Neural progenitor cell (in vitro differentiated cells): ENCODE measurements around the gene INPPL1. TPM values are rescaled to one million over a fixed set of nuclear protein-coding genes. Genes with fewer than 3 reads are reported as not detected.

Experiments
- DNase-seq: peaks from one replicate; pipeline ENCODE4 v3.0.0-alpha.2; 2016; ENCODE audit warnings: low spot score
- H2AFZ ChIP-seq: fragments of 200-600 bp; sonication (generic); replicated peaks from 2 replicates; pipeline ENCODE4 v1.6.1; 2016; ENCODE audit warnings: antibody characterized with exemption
- H3F3A ChIP-seq: fragments of 200-600 bp; sonication (generic); 2 replicates; pipeline ENCODE4 v1.6.1; 2016; ENCODE audit warnings: antibody characterized with exemption, low read depth
- H3K27ac ChIP-seq: fragments of 200-600 bp; sonication (generic); 2 replicates; pipeline ENCODE4 v1.5.1; 2016; ENCODE audit warnings: mild to moderate bottlenecking
- H3K27me3 ChIP-seq: fragments of 200-600 bp; sonication (generic); 2 replicates; pipeline ENCODE4 v1.6.1; 2016; ENCODE audit warnings: mild to moderate bottlenecking, moderate library complexity
- H3K36me3 ChIP-seq: fragments of 200-600 bp; sonication (generic); 2 replicates; pipeline ENCODE4 v1.5.1; 2016
- H3K4me1 ChIP-seq: fragments of 200-600 bp; sonication (generic); 2 replicates; pipeline ENCODE4 v1.6.1; 2016; ENCODE audit warnings: mixed run types
- H3K4me2 ChIP-seq: fragments of 200-600 bp; sonication (generic); 2 replicates; pipeline ENCODE4 v1.6.1; 2016
- H3K4me3 ChIP-seq: fragments of 200-600 bp; sonication (generic); 2 replicates; pipeline ENCODE4 v1.5.1; 2016
- H3K79me2 ChIP-seq: fragments of 200-600 bp; sonication (generic); 2 replicates; pipeline ENCODE4 v1.6.1; 2016; ENCODE audit warnings: low read depth
- H3K9ac ChIP-seq: fragments of 200-600 bp; sonication (generic); 2 replicates; pipeline ENCODE4 v1.6.1; 2016
- H3K9me3 ChIP-seq: fragments of 200-600 bp; sonication (generic); 2 replicates; pipeline ENCODE4 v1.5.1; 2016; ENCODE audit warnings: low read depth
- H4K20me1 ChIP-seq: fragments of 200-600 bp; sonication (generic); 2 replicates; pipeline ENCODE4 v1.6.1; 2016; ENCODE audit warnings: low read depth
- H3K27ac Mint-ChIP-seq: 3 replicates; pipeline ENCODE4 v1.8.0; 2021; ENCODE audit warnings: mixed read lengths
- H3K27me3 Mint-ChIP-seq: 2 replicates; pipeline ENCODE4 v1.8.0; 2022; ENCODE audit warnings: low read depth, mild to moderate bottlenecking, inconsistent platforms, moderate library complexity, mixed read lengths; ENCODE audit not compliant: insufficient read depth
- H3K36me3 Mint-ChIP-seq: 3 replicates; pipeline ENCODE4 v1.8.0; 2021; ENCODE audit warnings: mixed read lengths
- H3K4me1 Mint-ChIP-seq: 3 replicates; pipeline ENCODE4 v1.8.0; 2021; ENCODE audit warnings: mixed read lengths
- H3K4me3 Mint-ChIP-seq: 3 replicates; pipeline ENCODE4 v1.8.0; 2021; ENCODE audit warnings: mild to moderate bottlenecking, moderate library complexity, mixed read lengths
- H3K9me3 Mint-ChIP-seq: 3 replicates; pipeline ENCODE4 v1.8.0; 2020; ENCODE audit warnings: mixed read lengths
- CTCF ChIP-seq: fragments of 200-600 bp; sonication (generic); IDR thresholded peaks from 2 replicates; pipeline ENCODE4 v1.5.1; 2017; ENCODE audit warnings: antibody characterized with exemption, mild to moderate bottlenecking
- EZH2 ChIP-seq: fragments of 200-600 bp; sonication (generic); IDR thresholded peaks from 2 replicates; pipeline ENCODE4 v1.6.1; 2017; ENCODE audit warnings: antibody characterized with exemption, mild to moderate bottlenecking, moderate library complexity
- EZH2phosphoT487 ChIP-seq: fragments of 200-600 bp; sonication (generic); IDR thresholded peaks from 2 replicates; pipeline ENCODE4 v1.6.1; 2017; ENCODE audit warnings: antibody characterized with exemption
- total RNA-seq: library from RNA; depleted of rRNA; stranded (reverse); fragments of >200 nt; gene quantifications from 2 replicates; pipeline ENCODE4 v1.2.3, GENCODE V29; 2015; ENCODE audit warnings: low replicate concordance

Gene INPPL1
- total RNA-seq, 1 donor from 2014 or later: 30.8 TPM

- no peak for DNase-seq
- Histone ChIP-seq H3K4me3 (no peak overlapping the region), H3K4me1 (no peaks in the 10 kb centered on the region), H4K20me1 (no peaks in the 10 kb centered on the region), H3K27ac (no peak overlapping the region), H3K36me3 (no peaks in the 10 kb centered on the region), H3K4me2 (no peak overlapping the region), H3K9me3 (no peaks in the 10 kb centered on the region), H3K79me2 (no peaks in the 10 kb centered on the region), H3F3A (no peaks in the 10 kb centered on the region), H3K27me3 (no peaks in the 10 kb centered on the region), H2AFZ (no peak overlapping the region), H3K9ac (no peak overlapping the region)
- Mint-ChIP-seq H3K27ac (no peak overlapping the region), H3K36me3 (peaks cover 2% of the 10 kb centered on the region), H3K27me3 (peaks cover 2% of the 10 kb centered on the region), H3K9me3 (no peaks in the 10 kb centered on the region), H3K4me3 (no peak overlapping the region), H3K4me1 (no peaks in the 10 kb centered on the region)
- TF ChIP-seq EZH2 (no peak), CTCF (no peak), EZH2phosphoT487 (no peak)
Measured at GRCh38 chr11:72287293-72287692, 62.7 kb downstream of the INPPL1 start.

Other genes starting within 250 kb of the INPPL1 start
- gene IL18BP, start 225.9 kb upstream of the INPPL1 start, total RNA-seq: 7.5 and 10.3 TPM in 2 replicates
- 130 and 337 TPM in 2 replicates for gene NUMA1, start 144.2 kb upstream of the INPPL1 start, total RNA-seq
- gene LRRC51, start 143.9 kb upstream of the INPPL1 start, total RNA-seq: 10.5 and 15.0 TPM in 2 replicates
- 41.6 and 73.2 TPM in 2 replicates for gene LAMTOR1, start 121.5 kb upstream of the INPPL1 start, total RNA-seq
- not detected in 2 replicates for gene TOMT, start 118.8 kb upstream of the INPPL1 start, total RNA-seq
- gene ANAPC15, start 112.1 kb upstream of the INPPL1 start, total RNA-seq: 44.7 and 45.6 TPM in 2 replicates
- not detected in 2 replicates for gene FOLR3, start 89.0 kb upstream of the INPPL1 start, total RNA-seq
- gene FOLR1, start 32.6 kb upstream of the INPPL1 start, total RNA-seq: 3.6 and 9.6 TPM in 2 replicates
- not detected in 2 replicates for gene FOLR2, start 8.0 kb upstream of the INPPL1 start, total RNA-seq
- gene PHOX2A, start 19.4 kb downstream of the INPPL1 start, total RNA-seq: not detected in 2 replicates
- gene CLPB, start 209.8 kb downstream of the INPPL1 start, total RNA-seq: 22.5 and 27.5 TPM in 2 replicates